Karpas-422 (cell line): ENCODE results near the gene LPCAT3. TPM values are rescaled to one million over a fixed set of nuclear protein-coding genes. Genes with fewer than 3 reads are reported as not detected.

ENCODE experiments used
- DNase-seq: peaks from one replicate; pipeline ENCODE4 v3.0.0-alpha.2; 2015
- H2AFZ ChIP-seq: fragments of 200-600 bp; sonication (generic); 2 replicates; pipeline ENCODE4 v1.6.1; 2014; ENCODE audit warnings: antibody characterized with exemption, low read length, mixed read lengths
- H3K27ac ChIP-seq: fragments of 200-600 bp; sonication (generic); 2 replicates; pipeline ENCODE4 v1.5.1; 2014; ENCODE audit warnings: mild to moderate bottlenecking, low read length, moderate library complexity
- H3K27me3 ChIP-seq: fragments of 200-600 bp; sonication (generic); 2 replicates; pipeline ENCODE4 v1.6.1; 2014; ENCODE audit warnings: low read length, mixed read lengths
- H3K36me3 ChIP-seq: fragments of 200-600 bp; sonication (generic); 2 replicates; pipeline ENCODE4 v1.6.1; 2014; ENCODE audit warnings: low read length, mixed read lengths; ENCODE audit not compliant: insufficient read depth
- H3K4me1 ChIP-seq: fragments of 200-600 bp; sonication (generic); 2 replicates; pipeline ENCODE4 v1.6.1; 2014; ENCODE audit warnings: mild to moderate bottlenecking, low read length, mixed read lengths
- H3K4me2 ChIP-seq: fragments of 200-600 bp; sonication (generic); 2 replicates; pipeline ENCODE4 v1.6.1; 2014; ENCODE audit warnings: low read length, low read depth, mild to moderate bottlenecking; ENCODE audit not compliant: poor library complexity, severe bottlenecking
- H3K4me3 ChIP-seq: fragments of 200-600 bp; sonication (generic); 2 replicates; pipeline ENCODE4 v1.5.1; 2014; ENCODE audit warnings: mild to moderate bottlenecking, antibody characterized with exemption, low read length, mixed read lengths
- H3K79me2 ChIP-seq: fragments of 200-600 bp; sonication (generic); 2 replicates; pipeline ENCODE4 v1.6.1; 2014; ENCODE audit warnings: mild to moderate bottlenecking, low read length, mixed read lengths
- H3K9ac ChIP-seq: fragments of 200-600 bp; sonication (generic); 2 replicates; pipeline ENCODE4 v1.6.0; 2014; ENCODE audit warnings: low read length
- H3K9me2 ChIP-seq: fragments of 200-600 bp; sonication (generic), shearing (Covaris generic); replicated peaks from 2 replicates; pipeline ENCODE4 v1.6.0; 2014; ENCODE audit warnings: mild to moderate bottlenecking, low read length, moderate library complexity; ENCODE audit not compliant: insufficient read depth
- H3K9me3 ChIP-seq: fragments of 300-700, 200-600 bp; sonication (generic); 2 replicates; pipeline ENCODE4 v1.6.1; 2014; ENCODE audit warnings: low read length, mixed read lengths
- H4K20me1 ChIP-seq: fragments of 200-600 bp; sonication (generic); 2 replicates; pipeline ENCODE4 v1.6.1; 2014; ENCODE audit warnings: mild to moderate bottlenecking, antibody characterized with exemption, low read length, low read depth; ENCODE audit not compliant: insufficient read depth
- total RNA-seq: library from RNA; depleted of rRNA; stranded (reverse); fragments of >200 nt; shearing (Covaris generic); gene quantifications from 2 replicates; pipeline ENCODE4 v1.2.3, GENCODE V29; 2014; ENCODE audit warnings: low replicate concordance

Gene LPCAT3
- total RNA-seq, 1 experiment from 2014 or later: 42.7 TPM

DNA sequence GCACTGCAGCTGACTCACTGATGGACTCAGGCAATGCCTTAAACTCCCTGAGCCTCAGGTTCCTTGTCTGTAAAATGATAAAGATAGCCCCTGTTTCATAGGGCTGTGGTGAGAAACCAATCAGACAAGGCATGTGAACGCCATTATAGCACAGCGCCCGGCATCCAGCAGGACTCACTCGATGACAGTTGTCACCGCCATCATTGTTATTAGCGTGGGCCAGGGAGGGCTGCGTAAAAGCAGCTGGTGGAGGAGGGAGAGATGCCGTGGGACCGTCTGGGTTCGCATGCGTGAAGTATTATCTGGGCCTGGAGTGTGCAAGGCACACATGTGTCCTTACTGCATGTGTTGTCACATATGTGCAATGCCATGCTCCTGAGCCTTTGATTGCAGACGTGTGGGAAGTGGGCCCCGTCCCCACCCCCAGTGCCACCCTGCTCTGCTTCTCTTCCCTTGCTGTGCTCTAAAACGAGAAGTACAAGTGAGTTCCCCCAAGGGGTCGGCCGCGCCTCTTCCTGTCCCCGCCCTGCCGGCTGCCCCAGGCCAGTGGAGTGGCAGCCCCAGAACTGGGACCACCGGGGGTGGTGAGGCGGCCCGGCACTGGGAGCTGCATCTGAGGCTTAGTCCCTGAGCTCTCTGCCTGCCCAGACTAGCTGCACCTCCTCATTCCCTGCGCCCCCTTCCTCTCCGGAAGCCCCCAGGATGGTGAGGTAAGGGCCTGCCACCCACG is 67.3 kb downstream of the LPCAT3 start, which contains the start of gene PTPN6:
TSS of gene PTPN6 (plus strand) at position 546 of the 730 bp plus-strand sequence. CDS start at position 703, 157 bp downstream.
- Histone ChIP-seq H3K4me3 (peak within 1 kb of the TSS; percentile 96), H3K9ac (peak within 1 kb of the TSS; percentile 100), H3K9me3 (no peaks in the 10 kb centered on the region), H2AFZ (peak within 1 kb of the TSS; percentile 32; the same call in 1 of the 2 replicates), H3K36me3 (peaks cover 25% of the 10 kb centered on the region), H3K4me1 (peaks cover 75% of the 10 kb centered on the region), H3K27ac (peak within 1 kb of the TSS; percentile 97), H3K79me2 (peaks cover 29% of the 10 kb centered on the region), H3K4me2 (peak within 1 kb of the TSS; percentile 83), H3K9me2 (no peaks in the 10 kb centered on the region), H3K27me3 (no peaks in the 10 kb centered on the region), H4K20me1 (peaks cover 12% of the 10 kb centered on the region; the same call in 1 of the 2 replicates)
- peak; percentile 96 for DNase-seq

DNA sequence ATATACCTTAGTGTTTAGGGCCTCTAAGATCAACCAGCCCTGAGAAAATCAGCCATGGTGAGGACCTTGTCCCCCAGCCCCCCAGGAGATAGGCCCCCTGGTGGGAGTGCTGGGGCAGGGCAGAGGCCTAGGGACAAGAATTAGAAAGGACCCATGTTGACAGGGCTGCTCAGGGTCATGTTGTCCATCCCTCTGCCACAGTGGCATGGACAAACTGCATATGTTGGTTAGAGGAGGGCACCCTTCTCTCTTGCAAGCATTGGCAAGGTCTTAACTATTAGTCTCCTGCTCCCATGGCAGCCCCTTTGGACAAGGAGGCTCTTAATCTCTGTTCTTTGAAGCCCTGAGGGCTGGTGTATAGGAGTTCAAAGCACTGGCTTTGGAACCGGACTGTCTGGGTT is 67.9 kb downstream of the LPCAT3 start:
- Histone ChIP-seq H3K9ac (peak overlapping the region; percentile 100), H3K4me2 (peak overlapping the region; percentile 83), H3K4me3 (peak overlapping the region; percentile 96), H3K9me2 (no peaks in the 10 kb centered on the region), H3K79me2 (peaks cover 29% of the 10 kb centered on the region), H3K4me1 (peaks cover 75% of the 10 kb centered on the region), H4K20me1 (peaks cover 12% of the 10 kb centered on the region; the same call in 1 of the 2 replicates), H3K9me3 (no peaks in the 10 kb centered on the region), H3K36me3 (peaks cover 21% of the 10 kb centered on the region), H3K27ac (peak overlapping the region; percentile 97), H3K27me3 (no peaks in the 10 kb centered on the region), H2AFZ (no peak overlapping the region; the same call in 1 of the 2 replicates)
- DNase-seq: peak; percentile 84

- no peaks in the 10 kb centered on the region for H3K9me2 ChIP-seq
- H3K4me2 ChIP-seq: peak overlapping the region; percentile 6
These were observed 69.2 kb downstream of the LPCAT3 start for GRCh38 chr12:6948873-6949594.

DNA sequence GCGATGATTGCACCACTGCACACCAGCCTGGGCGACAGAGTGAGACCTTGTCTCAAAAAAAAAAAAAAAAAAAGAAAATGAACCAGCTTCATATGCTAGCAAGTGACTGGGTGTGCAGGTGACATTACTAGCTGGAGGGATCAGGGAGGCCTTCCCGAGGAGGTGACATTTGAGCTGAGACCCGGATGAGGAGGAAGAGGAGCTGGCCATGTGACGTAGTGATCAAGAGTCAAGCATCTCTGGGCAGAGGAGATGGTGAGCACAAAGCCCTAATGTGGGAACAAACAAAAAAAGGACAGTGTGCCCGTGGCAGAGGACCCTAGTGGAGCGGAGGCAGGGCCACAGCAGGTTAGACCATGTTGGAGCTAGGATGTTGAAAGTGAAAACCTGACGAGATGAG is 70.7 kb downstream of the LPCAT3 start:
- H3K4me2 ChIP-seq: no peak overlapping the region
- DNase-seq: no peak
- H3K27me3 ChIP-seq: no peaks in the 10 kb centered on the region
- peaks cover 14% of the 10 kb centered on the region for H3K79me2 ChIP-seq
- peak overlapping the region; percentile 93; the same call in 1 of the 2 replicates for H3K27ac ChIP-seq
- no peaks in the 10 kb centered on the region for H3K9me3 ChIP-seq
- H3K9ac ChIP-seq: no peak overlapping the region
- H3K9me2 ChIP-seq: no peaks in the 10 kb centered on the region
- H3K36me3 ChIP-seq: peaks cover 7% of the 10 kb centered on the region; the same call in 1 of the 2 replicates
- H2AFZ ChIP-seq: no peak overlapping the region
- H4K20me1 ChIP-seq: no peaks in the 10 kb centered on the region
- H3K4me3 ChIP-seq: no peak overlapping the region
- H3K4me1 ChIP-seq: peaks cover 67% of the 10 kb centered on the region

More at GRCh38 chr12:6948873-6949594, 69.2 kb downstream of the LPCAT3 start:
- no peak overlapping the region for H3K9ac ChIP-seq
- no peaks in the 10 kb centered on the region for H3K27me3 ChIP-seq
- H3K4me1 ChIP-seq: peaks cover 69% of the 10 kb centered on the region
- peaks cover under 1% of the 10 kb centered on the region; the same call in 1 of the 2 replicates for H4K20me1 ChIP-seq
- peak overlapping the region; percentile 17; the same call in 1 of the 2 replicates for H2AFZ ChIP-seq
- no peaks in the 10 kb centered on the region for H3K9me3 ChIP-seq
- H3K79me2 ChIP-seq: peaks cover 21% of the 10 kb centered on the region
- peak overlapping the region; percentile 50 for H3K27ac ChIP-seq
- peak; percentile 62 for DNase-seq
- H3K36me3 ChIP-seq: peaks cover 11% of the 10 kb centered on the region; the same call in 1 of the 2 replicates
- H3K4me3 ChIP-seq: no peak overlapping the region; the same call in 1 of the 2 replicates

DNA sequence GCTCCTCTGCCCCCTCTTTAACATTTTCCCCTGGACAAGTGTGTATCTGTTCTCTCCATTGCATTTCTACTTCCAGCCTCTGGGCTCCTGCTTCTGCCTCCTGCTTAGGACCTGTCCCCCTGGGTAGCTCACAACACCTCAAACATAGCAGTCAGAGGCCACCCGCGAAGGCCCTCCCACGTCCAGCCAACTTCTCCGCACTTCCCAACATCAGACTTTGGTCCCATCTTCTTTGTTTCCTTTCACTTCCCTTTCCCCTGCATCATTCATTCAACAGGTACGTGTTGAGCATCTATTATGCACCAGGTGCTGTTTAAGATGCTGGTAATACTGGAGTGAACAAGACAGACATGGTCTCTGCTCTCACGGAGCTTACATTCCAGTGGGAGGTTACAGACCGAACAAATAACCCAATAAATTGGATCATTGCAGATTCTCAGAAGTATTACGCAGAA is 71.3 kb downstream of the LPCAT3 start:
- H4K20me1 ChIP-seq: no peaks in the 10 kb centered on the region
- no peaks in the 10 kb centered on the region for H3K9me3 ChIP-seq
- no peaks in the 10 kb centered on the region for H3K27me3 ChIP-seq
- DNase-seq: no peak
- H3K4me3 ChIP-seq: peak overlapping the region; percentile 92; the same call in 1 of the 2 replicates
- H3K36me3 ChIP-seq: peaks cover 2% of the 10 kb centered on the region; the same call in 1 of the 2 replicates
- peaks cover 62% of the 10 kb centered on the region for H3K4me1 ChIP-seq
- H3K27ac ChIP-seq: peak overlapping the region; percentile 93
- no peaks in the 10 kb centered on the region for H3K9me2 ChIP-seq
- peak overlapping the region; percentile 90 for H3K4me2 ChIP-seq
- peaks cover 8% of the 10 kb centered on the region for H3K79me2 ChIP-seq
- no peak overlapping the region for H2AFZ ChIP-seq
- peak overlapping the region; percentile 92 for H3K9ac ChIP-seq

GRCh38 chr12:6946033-6946919 is 72.0 kb downstream of the LPCAT3 start:
- Histone ChIP-seq H3K4me2 (peak overlapping the region; percentile 90), H2AFZ (no peak overlapping the region), H3K79me2 (peaks cover 1% of the 10 kb centered on the region)

DNA sequence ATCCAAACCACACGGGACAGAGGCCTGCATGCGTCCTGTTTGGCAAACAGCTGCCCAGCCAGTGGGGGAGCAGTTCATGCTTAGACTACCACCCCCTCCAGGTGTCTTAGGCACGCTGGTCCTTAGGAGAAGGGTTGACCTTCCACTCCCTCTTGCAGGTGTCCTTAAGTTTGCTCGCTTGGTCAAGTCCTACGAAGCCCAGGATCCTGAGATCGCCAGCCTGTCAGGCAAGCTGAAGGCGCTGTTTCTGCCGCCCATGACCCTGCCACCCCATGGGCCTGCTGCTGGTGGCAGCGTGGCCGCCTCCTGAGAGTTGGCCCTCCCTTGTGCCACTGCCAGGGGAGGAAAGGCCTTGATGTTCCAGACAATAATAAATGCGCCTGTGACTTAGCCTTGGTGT is 72.7 kb downstream of the LPCAT3 start:
- Histone ChIP-seq H3K9me2 (no peaks in the 10 kb centered on the region), H2AFZ (no peak overlapping the region), H3K79me2 (no peaks in the 10 kb centered on the region), H4K20me1 (no peaks in the 10 kb centered on the region), H3K4me3 (peak overlapping the region; percentile 92), H3K9me3 (no peaks in the 10 kb centered on the region), H3K9ac (peak overlapping the region; percentile 92), H3K27me3 (no peaks in the 10 kb centered on the region), H3K36me3 (no peaks in the 10 kb centered on the region), H3K4me1 (peaks cover 58% of the 10 kb centered on the region), H3K27ac (peak overlapping the region; percentile 93), H3K4me2 (peak overlapping the region; percentile 90)
- no peak for DNase-seq

More at GRCh38 chr12:6946033-6946919, 72.0 kb downstream of the LPCAT3 start:
- peak; percentile 82 for DNase-seq
- H4K20me1 ChIP-seq: no peaks in the 10 kb centered on the region
- peaks cover 62% of the 10 kb centered on the region for H3K4me1 ChIP-seq
- no peaks in the 10 kb centered on the region for H3K27me3 ChIP-seq
- H3K9me2 ChIP-seq: no peaks in the 10 kb centered on the region
- peak overlapping the region; percentile 93 for H3K27ac ChIP-seq
- H3K9ac ChIP-seq: peak overlapping the region; percentile 92
- peak overlapping the region; percentile 92 for H3K4me3 ChIP-seq
- H3K36me3 ChIP-seq: no peaks in the 10 kb centered on the region
- H3K9me3 ChIP-seq: no peaks in the 10 kb centered on the region
